ENCODE measurements around the gene MTFP1.
"Not testable (repeated sequence)": the region's sequence is repeated elsewhere in the genome, so short reads cannot be mapped to it uniquely, and the experiment has no call there.

MTFP1 gene

DNA sequence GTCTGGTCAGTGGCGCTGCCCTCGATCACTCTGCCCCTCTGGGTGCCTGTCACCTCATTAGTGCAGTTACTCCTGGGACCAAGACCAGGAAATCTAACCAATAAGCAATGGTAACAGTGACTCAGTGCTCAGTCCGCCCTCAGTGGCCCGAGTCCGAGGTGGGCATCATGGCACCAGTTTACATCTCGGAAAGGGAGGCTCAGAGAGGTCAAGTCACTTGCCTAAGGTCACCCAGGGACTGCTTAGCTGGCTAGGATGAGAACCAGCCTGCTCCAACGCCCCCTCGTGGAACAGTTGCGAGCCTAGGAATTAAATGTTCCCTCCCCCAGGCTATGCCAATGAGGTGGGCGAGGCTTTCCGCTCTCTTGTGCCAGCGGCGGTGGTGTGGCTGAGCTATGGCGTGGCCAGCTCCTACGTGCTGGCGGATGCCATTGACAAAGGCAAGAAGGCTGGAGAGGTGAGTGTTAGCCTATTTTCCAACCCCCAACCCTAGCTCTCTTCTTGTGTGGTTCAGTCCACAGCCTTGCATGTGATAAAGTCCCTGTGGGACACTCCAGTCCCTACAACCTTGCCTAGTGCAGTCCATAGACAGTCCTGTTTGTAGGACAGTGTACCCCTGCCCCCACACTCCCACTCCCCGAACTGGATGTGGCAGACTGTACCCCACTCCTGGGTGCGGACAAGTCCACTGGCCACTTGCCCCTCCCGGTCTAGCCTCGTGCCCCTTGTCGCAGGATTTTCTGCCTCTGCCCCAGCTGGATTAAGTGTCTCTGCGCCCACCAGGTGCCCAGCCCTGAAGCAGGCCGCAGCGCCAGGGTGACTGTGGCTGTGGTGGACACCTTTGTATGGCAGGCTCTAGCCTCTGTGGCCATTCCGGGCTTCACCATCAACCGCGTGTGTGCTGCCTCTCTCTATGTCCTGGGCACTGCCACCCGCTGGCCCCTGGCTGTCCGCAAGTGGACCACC lies 1.1 kb downstream of the MTFP1 start:
- peak; percentile 51 for DNase-seq

DNA sequence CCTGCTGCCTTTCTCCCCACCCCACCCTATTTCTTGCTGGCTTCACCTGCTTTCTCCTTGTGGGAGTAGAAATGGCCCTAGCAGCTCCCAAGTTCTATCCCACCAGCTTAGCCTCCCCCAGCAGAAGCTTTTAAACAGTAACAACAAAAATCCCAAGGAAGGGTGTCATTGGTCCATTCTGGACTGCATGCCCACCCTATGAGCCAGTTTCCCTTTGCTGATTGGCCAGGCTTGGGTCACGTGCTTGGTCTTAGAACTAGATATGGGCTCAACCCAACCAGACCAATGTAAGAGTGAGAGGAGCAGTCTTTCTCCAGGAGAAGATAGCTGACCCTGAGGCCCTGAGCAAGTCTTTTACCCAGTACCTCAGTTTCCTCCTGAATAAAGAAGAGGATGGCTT lies 2.3 kb downstream of the MTFP1 start:
- DNase-seq: no peak

DNA sequence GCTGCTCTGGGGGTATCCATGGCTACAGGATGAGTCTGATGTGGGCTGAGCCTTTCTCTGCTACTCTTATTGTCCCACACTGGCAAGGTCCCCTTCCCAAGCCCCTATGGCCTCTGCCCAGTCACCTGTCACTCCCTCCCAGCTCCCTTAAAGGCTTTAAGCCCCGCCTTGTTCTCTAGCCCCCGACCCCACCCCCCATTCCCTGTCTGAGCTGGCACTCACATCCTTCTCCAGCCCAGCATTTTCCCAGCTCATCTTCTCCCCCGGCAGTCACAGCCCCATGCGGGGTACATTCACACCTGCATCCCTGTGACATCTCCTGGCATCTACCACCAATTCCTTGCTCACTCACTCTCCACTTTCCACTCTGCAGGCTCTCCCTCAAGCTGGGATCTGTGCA lies 4.3 kb downstream of the MTFP1 start:
- DNase-seq: no peak

DNA sequence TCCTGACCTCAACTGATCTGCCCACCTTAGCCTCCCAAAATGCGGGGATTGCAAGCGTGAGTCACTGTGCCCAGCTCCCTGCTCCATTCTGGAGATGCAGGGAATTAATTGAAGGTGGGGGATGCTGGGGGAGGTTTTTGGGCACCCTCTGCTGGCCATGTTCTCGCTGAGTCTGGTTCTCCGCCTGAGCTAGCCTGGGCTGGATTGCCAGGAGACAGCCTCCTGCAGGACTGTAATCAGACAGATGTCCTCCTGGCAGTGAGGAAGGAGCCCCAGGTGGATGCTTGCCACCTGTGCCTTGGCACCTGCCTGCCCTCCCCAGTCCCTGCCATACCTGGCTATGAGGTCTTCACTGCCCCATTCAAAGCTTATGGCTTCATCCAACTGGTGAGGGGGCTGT lies 5.4 kb downstream of the MTFP1 start:
- DNase-seq: no peak

DNA sequence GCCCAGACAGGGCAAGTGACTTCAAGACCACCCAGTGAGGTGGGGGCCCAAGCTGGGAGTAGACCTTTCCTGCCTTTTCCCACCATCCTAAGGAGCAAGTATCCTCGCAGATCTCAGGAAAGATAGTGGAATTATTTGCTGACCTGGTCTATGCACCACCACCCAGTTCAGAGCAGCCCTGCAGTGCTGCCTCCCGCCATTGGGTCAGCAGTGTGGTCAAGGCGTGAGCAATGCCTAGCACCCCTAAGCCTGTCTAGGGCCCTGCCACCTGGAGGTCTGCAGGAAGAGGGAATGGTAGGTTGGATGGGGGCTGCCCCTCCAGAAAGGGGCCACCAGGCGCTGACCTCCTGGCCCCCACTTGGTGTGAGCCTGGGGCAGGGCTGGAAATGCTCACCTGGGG lies 6.5 kb downstream of the MTFP1 start:
- no peak for DNase-seq

DNA sequence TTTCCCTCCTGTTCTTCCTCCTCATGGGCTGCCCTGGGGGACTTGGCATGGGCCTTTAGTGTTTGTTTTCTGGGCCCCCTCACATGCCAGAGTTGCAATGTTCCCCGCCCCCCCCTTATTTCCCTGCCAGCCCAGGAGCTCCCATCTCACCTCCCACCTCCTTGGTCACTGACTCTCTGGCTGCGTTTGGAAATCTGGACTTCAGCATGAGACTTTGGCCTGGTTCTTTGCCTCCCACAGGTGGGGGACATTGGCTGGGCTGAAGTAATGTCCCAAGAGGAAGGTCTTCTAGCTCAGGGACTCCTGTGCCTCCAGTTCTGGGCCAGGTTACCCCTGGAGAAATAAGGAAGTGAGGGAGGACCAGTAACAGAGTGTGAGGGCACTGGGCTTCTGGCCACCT lies 7.0 kb downstream of the MTFP1 start:
- DNase-seq: no peak

DNA sequence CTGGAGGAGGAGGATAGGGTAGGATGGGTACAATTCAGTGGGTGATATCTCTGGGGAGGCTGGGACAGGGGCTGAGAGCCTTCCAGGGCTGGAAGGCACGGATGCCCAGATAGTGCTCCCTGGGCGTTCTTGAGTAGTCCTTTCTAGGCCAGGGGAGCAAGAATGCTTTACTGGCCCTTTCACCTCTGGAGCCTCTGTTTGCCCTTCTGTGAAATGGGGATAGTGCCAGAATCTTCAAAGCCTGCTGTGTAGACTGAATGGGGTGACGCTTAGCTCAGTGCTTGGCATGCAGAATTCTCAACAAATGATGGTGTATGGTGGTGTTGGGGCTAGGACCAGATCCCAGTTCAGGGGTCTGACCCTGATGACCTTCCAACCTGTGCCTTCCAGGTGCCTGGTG lies 7.7 kb downstream of the MTFP1 start:
- no peak for DNase-seq

DNA sequence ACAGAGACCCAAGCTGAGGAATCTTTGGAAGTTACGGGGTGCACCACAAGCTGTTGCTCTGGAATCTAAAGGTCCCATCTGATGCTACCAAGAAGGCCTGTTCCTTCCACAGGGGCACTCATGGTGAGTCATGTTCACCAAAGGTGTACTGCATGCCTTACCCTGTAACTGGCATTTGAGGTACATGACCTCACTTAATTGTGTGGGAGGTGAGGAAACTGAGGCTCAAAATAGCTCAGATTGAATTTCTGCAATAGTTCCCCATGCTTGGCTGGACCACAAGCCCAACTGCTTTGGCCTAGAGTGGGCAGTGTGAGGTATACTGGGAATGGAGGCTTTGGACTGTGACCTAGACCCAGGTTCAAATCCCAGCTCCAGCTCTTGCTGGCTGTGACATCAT lies 8.2 kb downstream of the MTFP1 start:
- no peak for DNase-seq

DNA sequence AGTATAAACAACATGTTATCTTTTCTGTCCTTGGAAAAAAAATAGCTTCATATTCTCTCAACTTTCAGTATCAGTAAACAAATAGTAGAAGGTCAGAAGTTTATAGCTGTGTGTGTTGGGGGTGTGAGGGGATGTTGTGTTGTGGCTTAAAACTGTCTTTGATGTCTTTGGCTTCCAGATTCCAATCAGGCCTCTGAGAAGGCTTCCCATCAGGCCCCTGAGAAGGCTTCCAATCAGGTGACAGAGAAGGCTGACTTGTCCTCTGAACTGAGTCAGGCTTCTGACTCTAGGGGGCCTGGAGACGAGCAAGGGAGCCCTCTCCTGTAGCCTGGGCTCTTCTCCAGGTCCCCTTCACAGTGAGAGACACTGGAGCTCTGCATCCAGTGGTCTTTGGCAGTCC lies 9.3 kb downstream of the MTFP1 start:
- DNase-seq: no peak

DNA sequence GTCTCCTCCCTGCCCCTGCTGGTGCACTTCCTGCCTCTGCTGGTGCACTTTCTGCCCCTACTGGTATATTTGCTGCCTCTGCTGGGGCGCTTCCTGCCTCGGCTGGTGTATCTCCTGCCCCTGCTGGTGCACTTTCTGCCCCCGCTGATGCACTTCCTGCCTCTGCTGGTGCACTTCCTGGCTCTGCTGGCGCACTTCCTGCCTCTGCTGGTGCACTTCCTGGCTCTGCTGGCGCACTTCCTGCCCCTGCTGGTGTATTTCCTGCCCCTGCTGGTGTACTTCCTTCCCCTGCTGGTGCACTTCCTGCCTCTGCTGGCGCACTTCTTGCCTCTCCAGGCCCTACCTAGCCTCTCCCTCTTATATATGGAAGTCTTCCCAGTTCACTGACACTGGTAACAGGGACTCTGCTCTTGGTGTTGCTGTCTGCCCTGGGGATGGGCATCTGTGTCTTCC lies 10.1 kb downstream of the MTFP1 start:
- peak; percentile 72 for DNase-seq

DNA sequence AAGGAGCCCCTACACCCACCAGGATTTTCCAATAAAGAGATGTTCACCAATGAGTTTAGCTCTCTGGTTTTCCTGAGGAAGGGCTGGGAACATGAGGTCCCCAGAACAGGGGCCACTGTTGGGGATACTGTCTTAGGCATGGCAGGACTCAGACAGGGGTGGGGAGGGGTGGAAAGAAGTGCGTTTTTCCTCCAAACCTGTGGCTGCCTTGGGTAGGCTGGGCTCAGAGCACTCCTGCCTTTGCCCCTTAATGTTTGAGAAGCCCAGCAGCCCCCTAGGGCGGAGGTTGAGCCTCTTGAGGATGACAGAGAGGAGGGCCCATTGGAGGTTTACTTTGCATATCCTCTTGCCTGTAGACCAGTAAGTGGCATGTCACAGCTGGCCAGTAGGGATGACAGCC lies 10.6 kb downstream of the MTFP1 start:
- no peak for DNase-seq

DNA sequence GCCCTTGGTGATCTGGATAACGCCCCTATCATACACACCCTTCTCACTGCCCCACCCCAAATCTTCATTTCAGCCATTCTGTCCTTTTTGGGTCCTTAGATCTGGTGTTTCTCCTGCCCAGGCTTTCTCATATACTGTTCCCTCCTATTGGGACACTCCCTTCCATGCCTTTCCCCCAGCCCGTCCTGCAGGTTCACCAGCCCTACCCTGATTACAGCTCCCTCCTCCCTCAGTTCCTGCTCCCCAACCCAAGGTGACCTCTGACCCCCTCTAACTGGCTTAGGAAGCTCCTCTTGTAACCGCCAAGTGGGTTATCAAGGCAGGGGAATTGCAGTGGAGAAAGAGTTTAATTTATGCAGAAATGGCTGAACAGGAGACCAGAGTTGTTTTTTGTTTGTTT lies 13.0 kb downstream of the MTFP1 start:
- no peak for DNase-seq

DNA sequence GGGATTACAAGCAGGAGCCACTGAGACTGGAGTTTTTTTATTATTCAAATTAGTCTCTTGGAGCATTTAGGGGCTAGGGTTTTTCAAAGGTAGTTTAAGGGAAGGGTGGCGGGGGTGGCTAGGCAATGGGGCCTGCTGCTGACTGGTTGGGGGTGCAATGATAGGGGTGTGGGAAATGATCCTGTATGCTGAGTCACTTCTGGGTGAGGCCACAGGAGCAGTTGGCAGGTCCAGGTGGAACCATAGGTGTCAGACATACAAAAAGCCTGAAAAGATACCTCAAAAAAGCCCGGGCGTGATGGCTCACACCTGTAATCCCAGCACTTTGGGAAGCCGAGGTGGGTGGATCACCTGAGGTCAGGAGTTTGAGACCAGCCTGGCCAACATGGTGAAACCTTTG lies 13.7 kb downstream of the MTFP1 start:
- no peak for DNase-seq

DNA sequence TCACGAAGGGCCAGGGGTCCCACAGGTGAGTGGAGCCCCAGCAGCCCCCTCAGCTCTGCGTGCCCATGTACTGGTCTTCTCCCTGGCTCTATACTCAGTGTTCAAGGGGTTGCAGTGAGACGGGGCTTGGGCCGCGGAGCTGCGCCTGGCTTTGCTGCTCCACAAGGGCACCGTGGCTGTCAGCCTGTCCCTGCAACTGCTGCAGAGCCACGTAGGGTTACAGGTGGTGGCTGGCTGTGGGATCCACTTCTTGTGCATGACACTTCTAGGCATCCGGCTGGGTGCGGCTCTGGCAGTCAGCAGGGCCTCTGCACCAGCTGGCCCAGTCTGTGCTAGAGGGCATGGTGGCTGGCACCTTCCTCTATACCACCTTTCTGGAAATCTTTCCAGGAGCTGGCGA lies 14.3 kb downstream of the MTFP1 start:
- DNase-seq: no peak

DNA sequence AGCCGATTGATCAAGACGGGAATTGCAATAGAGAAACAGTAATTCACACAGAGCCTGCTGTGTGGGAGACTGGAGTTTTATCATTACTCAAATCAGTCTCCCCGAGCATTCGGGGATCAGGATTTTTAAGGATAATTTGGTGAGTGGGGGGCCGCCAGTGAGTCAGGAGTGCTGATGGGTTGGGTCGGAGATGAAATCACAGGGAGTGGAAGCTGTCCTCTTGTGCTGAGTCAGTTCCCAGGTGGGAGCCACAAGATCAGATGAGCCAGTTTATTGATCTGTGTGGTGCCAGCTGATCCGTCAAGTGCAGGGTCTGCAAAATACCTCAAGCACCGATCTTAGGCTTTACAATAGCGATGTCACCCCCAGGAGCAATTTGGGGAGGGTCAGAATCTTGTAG lies 15.5 kb downstream of the MTFP1 start:
- DNase-seq: no peak

DNA sequence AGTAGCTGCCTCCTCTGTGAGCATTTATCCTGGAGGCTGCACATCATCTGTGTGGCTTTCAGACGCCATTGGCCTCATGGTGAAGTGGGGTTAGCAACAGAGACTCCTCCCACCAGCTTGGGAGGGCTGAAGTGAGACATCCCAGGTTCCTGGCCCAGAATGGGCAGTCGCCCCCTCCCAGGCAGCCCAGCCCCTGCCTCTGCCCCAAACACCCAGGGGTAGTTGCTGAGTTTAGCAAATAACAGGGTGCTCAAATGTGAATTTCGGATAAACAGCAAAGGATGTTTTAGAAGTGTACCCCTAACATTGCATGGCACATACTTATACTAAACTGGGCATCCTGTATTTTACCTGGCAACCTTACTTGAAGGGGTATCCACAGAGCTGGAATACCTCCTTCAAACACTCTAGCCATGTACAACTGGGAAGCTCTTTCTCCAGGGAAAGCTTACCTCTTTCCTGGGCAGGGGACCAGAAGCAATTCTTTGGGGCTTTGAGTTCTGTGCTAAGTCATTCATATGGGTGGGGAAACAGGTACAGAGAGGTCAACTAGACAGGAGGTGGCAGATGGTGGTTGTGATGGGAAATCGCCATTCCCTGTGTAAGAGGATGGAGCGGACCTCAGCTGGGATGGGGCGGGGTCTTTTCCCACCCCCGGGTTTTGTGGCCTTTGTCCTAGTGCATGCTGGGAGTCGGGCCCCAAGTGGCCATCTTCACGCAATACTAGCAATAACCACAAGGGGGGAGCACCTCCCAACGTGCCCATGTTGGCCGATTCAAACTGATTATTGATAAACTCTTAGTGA lies 19.3 kb downstream of the MTFP1 start:
- DNase-seq: no peak

DNA sequence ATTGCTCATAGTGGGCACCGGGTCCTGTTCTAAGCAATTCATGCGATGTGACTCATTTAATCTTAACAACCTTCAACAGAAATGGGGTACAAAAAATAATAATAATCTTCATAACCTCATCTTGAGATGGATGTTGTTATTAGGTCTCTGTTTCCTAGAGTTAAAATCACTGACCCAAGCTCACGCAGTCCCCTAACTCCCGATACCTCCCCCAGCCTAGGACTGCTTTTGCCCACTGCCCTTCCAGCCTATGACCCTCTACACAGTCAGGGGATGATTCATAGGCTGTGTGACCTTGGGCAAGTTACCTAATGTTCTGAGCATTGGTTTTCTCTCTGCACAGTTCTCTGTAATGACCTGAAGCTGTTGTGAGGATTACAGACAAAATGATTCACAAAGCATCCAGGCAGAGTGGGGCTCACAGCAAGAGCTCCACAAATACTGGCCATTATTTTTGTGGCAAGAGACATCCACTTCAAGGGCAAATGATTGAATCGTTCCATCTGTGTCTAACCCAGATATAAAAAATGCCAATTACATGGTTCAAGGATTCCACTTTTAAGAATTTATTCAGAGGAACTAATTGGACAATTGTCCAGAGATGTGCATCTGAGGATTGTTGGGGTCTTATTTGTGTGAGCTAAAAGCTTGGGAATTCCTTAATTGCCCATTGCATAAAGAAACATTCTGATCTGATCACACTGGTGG lies 20.0 kb downstream of the MTFP1 start:
- DNase-seq: no peak

DNA sequence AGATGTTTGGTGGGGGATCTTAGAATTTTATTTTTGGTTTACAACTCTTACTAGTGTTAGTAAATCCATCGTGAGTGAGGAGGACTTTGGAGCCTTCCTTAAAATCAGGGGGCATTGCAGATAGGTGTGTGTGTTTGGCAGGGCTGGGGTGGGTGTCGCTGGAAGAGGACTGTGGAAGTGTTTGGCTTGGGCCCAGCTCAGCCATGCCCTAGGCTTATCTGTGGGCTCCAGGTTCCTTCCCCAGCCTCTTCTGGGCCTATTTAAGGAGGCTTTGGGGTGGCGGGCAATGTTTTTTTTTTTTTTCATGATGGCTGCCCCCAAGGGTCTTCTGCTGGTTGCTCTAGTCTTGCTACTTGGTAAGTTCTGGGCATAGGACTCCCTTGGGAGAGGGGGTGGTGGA lies 22.1 kb downstream of the MTFP1 start:
- DNase-seq: no peak

DNA sequence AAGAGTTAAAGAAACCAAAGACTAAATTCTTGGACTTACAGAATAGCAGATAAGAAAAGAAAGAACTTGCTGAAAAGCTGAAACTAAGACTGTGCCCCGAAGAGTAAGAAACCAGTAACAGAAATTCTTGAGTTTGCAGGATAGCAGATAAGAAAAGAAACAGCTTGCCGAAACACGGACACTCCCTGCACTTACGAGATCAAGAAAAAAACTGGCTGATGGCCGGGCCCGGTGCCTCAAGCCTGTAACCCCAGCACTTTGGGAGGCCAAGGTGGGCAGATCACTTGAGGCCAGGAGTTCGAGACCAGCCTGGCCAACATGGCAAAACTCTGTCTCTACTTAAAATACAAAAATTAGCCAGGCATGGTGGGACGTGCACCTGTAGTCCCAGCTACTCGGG lies 25.9 kb downstream of the MTFP1 start:
- not testable (repeated sequence) for DNase-seq

DNA sequence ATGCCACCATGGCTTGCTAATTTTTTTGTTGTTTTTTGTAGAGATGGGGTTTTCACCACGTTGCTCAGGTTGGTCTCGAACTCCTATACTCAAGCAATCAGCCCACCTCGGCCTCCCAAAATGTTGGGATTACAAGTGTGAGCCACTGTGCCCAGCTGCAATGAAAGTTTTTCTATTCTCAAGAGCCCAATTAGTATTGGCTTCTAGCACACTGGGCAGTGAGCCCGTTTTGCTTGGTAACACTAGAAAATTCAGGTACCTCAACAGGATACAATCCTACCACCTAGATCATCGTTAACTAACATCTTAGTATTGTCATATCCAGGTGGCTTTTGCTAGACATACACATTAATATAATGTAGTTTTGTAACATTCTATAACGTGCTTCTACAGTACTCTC lies 27.3 kb downstream of the MTFP1 start:
- DNase-seq: no peak

DNA sequence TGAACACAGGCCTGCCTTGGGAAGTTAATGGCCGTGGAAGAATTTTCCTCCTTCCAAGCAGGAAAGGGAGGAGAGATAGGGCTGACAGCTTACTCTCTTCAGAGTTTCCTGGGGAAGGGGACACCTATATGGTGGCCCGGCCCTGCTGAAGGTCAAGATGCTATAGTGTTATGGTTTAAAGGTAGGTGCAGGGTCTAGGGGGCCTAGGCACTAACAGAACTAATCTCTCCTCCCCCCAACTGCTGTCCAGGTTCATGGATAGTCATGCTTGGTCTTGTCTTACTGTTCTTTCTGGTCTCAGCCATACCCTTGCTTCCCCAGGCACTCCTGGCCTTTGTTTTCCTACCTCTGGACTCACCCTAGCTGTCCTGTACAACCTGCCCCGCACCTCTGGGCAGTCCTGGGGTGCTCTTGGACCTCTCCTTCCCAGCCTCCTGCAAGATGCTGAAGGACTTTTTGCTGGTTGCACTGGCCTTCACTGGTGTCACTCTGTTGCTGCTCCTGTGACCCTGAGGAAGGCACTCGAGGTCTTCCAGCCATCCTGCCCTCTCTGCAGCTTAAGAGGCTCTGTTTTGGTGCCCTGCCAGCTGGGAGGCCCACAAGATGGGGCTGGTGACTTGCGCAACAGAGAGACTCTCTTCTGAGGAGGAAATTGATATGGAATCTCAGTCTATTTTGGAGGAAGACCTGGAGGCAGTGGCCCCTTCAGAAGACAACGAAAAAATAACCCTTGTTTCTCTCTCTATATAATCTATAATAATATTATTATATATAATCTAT lies 28.4 kb downstream of the MTFP1 start:
- peak; percentile 42 for DNase-seq

DNA sequence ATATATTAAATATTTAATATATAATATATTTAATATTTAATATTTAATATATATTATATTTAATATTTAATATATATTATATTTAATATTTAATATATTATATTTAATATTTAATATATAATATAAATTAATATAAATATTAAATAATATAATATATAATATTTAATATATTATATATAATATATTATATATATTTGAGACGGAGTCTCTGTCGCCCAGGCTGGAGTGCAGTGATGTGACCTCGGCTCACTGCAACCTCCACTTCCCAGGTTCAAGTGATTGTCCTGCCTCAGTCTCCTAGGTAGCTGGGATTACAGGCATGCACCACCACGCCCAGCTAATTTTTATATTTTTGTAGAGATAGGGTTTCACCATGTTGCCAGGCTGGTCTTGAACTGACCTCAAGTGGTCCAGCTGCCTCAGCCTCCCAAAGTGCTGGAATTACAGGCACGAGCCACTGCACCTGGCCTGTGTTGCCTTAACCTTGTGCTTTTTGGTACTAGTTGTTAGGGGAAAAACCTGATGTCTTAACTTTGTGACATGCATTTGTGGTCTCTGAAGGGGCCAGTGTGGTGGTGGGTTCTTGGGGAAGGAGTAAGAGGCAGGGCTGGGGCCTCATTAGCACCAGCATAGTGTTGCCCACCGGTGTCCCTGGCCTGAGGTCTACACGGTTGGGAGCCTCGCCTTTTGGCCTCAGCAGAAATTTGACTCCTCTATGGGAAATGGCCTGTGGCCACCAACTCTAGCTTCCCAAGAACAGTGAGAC lies 29.7 kb downstream of the MTFP1 start:
- no peak for DNase-seq

Data from NCI-H2171 (cell line).